Measurements from ENCODE around the gene ESYT2.

GRCh38 chr7:158849768-158850544 is 20.6 kb upstream of the ESYT2 start:
- TF ChIP-seq GATA2 (IDR thresholded peaks at IDR 0.05; ENCODE audit: low read depth, low read length) (no peak), GATA3 (IDR thresholded peaks at IDR 0.05; ENCODE audit: low read depth, low read length) (no peak)

Measured in SH-SY5Y (cell line).